Naive B cell (primary cell): ENCODE data around the gene TGM6. TPM values are rescaled to one million over a fixed set of nuclear protein-coding genes. Genes with fewer than 3 reads are reported as not detected.
A peak's percentile ranks its signal among the peaks of the same experiment; 100 is the strongest.
"Not testable (repeated sequence)": the region's sequence is repeated elsewhere in the genome, so short reads cannot be mapped to it uniquely, and the experiment has no call there.

Experiments used
- ATAC-seq, 2 donors: fragments of 150-1000 bp; cut with Tn5 transposase; 2 replicates each; pipeline ENCODE4 v1.10.0; 2021; ENCODE audit warnings: low read depth in 2 of 2, mild to moderate bottlenecking in 2 of 2, moderate library complexity in 2 of 2
- DNase-seq: peaks from one replicate; pipeline ENCODE4 v3.0.0; 2022
- H3K27ac Mint-ChIP-seq, 6 donors: one replicate each; pipeline ENCODE4 v1.8.0; 2020 to 2022; ENCODE audit warnings: mild to moderate bottlenecking in 6 of 6, mixed read lengths in 6 of 6, moderate library complexity in 5 of 6, inconsistent platforms in 2 of 6
- H3K27me3 Mint-ChIP-seq, 3 donors: one replicate each; pipeline ENCODE4 v1.8.0; 2021 to 2022; ENCODE audit warnings: mixed read lengths in 3 of 3, mild to moderate bottlenecking in 1 of 3
- H3K36me3 Mint-ChIP-seq, 2 donors: one replicate each; pipeline ENCODE4 v1.8.0; 2020 to 2022; ENCODE audit warnings: mixed read lengths in 2 of 2, inconsistent platforms in 1 of 2, mild to moderate bottlenecking in 1 of 2
- H3K4me1 Mint-ChIP-seq, 3 donors: one replicate each; pipeline ENCODE4 v1.8.0; 2020 to 2022; ENCODE audit warnings: mixed read lengths in 3 of 3, inconsistent platforms in 1 of 3, mild to moderate bottlenecking in 1 of 3, moderate library complexity in 1 of 3
- H3K4me3 Mint-ChIP-seq, 8 donors: one replicate each; pipeline ENCODE4 v1.8.0; 2020 to 2022; ENCODE audit warnings: mild to moderate bottlenecking in 8 of 8, mixed read lengths in 8 of 8, moderate library complexity in 8 of 8, inconsistent platforms in 2 of 8
- H3K9me3 Mint-ChIP-seq, 7 donors: one replicate each; pipeline ENCODE4 v1.8.0; 2020 to 2022; ENCODE audit warnings: mixed read lengths in 7 of 7, mild to moderate bottlenecking in 5 of 7, inconsistent platforms in 2 of 7, moderate library complexity in 1 of 7
- polyA plus RNA-seq, 6 donors: library from polyadenylated mRNA; unstranded; fragments of 300-500 nt; fragmentation: Illumina TruSeq; gene quantifications; one replicate each; pipeline ENCODE4 v1.2.3, GENCODE V29; 2021; ENCODE audit warnings: low read depth in 6 of 6

Gene TGM6
- polyA plus RNA-seq, 6 donors from 2014 or later: not detected

DNA sequence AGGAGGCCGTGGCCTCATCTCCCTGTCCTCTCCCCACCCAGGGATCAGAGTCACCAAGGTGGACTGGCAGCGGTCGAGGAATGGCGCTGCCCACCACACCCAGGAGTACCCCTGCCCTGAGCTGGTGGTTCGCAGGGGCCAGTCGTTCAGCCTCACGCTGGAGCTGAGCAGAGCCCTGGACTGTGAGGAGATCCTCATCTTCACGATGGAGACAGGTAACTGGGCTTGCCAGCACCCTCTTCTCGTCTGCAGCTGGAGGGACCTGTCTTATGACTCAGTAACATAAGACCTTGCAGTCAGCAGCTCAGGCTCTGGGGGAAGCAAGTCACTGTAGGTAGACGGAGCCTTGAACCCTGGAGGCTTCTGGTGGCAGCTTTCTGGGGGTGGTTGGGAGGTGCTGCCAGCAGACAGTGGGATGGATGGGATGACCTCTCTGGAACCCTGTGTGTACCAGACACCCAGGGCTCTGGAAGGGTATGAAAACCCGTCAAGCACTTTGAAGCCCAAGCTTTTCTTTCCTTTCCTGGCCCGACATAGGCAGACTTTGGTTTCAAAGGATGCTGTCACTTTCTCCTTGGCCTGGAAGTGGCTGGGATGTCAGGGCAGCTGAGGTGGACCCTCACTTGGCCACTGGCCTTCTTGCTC lies 13.8 kb downstream of the TGM6 start:
- Mint-ChIP-seq H3K4me1 (peaks cover 18 to 20% (median 19%) of the 10 kb centered on the region in 3 donors), H3K4me3 (no peak overlapping the region), H3K9me3 (peaks cover 0 to 6% (median 3%) of the 10 kb centered on the region in 7 donors), H3K27me3 (peaks cover 9 to 10% (median 9%) of the 10 kb centered on the region in 3 donors), H3K27ac (no peak overlapping the region), H3K36me3 (no peaks in the 10 kb centered on the region)
- no peak for DNase-seq
- no peak for ATAC-seq

DNA sequence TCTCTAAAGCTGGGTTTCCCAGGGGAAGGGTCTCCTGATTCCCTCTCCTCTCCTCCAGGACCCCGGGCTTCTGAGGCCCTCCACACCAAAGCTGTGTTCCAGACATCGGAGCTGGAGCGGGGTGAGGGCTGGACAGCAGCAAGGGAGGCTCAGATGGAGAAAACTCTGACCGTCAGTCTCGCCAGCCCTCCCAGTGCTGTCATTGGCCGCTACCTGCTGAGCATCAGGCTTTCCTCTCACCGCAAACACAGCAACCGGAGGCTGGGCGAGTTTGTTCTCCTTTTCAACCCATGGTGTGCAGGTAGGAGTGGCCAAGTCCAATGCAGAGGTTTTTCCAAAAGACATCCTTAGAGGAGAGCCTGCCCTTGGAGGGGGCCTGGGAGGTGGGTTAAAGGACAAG lies 14.4 kb downstream of the TGM6 start:
- no peak for DNase-seq
- H3K36me3 Mint-ChIP-seq: no peaks in the 10 kb centered on the region
- H3K27me3 Mint-ChIP-seq: peaks cover 9 to 10% (median 9%) of the 10 kb centered on the region in 3 donors
- H3K4me3 Mint-ChIP-seq: no peak overlapping the region
- peaks cover 0 to 5% (median 0%) of the 10 kb centered on the region in 7 donors for H3K9me3 Mint-ChIP-seq
- peaks cover 18 to 20% (median 19%) of the 10 kb centered on the region in 3 donors for H3K4me1 Mint-ChIP-seq
- no peak for ATAC-seq
- no peak overlapping the region for H3K27ac Mint-ChIP-seq

DNA sequence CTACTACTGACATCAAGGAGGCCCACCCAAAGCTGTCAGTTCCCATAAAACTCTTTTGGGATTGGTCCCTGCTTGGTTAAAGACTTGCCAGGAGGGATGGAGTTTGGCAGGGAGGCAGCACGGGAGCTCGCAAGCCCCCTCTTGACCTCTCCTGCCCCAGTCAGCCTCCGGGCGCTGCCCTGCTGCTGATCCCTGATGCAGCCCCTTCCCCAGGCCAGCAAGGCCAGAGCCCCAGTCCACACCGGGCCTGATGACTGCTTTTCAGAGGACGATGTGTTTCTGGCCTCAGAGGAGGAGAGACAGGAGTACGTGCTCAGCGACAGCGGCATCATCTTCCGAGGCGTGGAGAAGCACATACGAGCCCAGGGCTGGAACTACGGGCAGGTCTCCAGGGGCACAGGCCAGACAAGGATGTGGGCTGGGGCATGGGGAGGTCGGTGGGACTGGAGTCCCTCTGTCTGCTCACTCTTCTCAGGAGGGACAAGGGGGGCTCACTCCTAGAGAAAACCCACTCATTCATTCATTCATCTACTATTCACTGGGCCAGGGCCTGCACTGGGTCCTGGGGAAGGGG lies 15.6 kb downstream of the TGM6 start:
- ATAC-seq (no peak), DNase-seq (no peak)
- peaks cover 9 to 10% (median 9%) of the 10 kb centered on the region in 3 donors for H3K4me1 Mint-ChIP-seq
- peaks cover 0 to 5% (median 0%) of the 10 kb centered on the region in 7 donors for H3K9me3 Mint-ChIP-seq
- H3K27me3 Mint-ChIP-seq: peaks cover 9 to 12% (median 9%) of the 10 kb centered on the region in 3 donors
- no peak overlapping the region for H3K4me3 Mint-ChIP-seq
- no peak overlapping the region for H3K27ac Mint-ChIP-seq
- H3K36me3 Mint-ChIP-seq: no peaks in the 10 kb centered on the region

DNA sequence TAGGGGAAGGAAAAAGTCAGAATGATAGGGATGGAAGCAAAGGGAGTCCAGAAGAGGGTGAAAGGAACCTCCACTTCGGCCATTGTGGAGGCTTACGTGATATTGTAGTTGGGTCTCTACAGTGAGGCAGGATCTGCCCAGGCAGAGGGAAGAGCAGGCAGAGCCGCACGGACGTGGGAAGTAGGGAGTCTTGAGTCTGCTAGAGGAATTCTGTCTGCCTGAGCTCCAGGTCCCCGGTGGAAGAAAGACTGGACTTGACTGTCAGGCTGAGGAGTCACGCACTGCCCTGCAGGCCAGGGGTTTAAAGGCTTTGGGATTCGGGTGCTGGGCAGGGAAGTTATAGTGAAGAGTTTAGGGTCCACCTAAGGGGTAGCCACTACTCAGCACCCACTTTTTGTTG lies 16.4 kb downstream of the TGM6 start:
- H3K9me3 Mint-ChIP-seq: peaks cover 0 to 5% (median 0%) of the 10 kb centered on the region in 7 donors
- ATAC-seq: no peak
- H3K27ac Mint-ChIP-seq: peak overlapping the region in 1 of 6 donors; percentile 1
- peaks cover 2% of the 10 kb centered on the region in 3 donors for H3K4me1 Mint-ChIP-seq
- no peak overlapping the region for H3K4me3 Mint-ChIP-seq
- no peaks in the 10 kb centered on the region for H3K36me3 Mint-ChIP-seq
- DNase-seq: no peak
- peaks cover 9 to 13% (median 9%) of the 10 kb centered on the region in 3 donors for H3K27me3 Mint-ChIP-seq

DNA sequence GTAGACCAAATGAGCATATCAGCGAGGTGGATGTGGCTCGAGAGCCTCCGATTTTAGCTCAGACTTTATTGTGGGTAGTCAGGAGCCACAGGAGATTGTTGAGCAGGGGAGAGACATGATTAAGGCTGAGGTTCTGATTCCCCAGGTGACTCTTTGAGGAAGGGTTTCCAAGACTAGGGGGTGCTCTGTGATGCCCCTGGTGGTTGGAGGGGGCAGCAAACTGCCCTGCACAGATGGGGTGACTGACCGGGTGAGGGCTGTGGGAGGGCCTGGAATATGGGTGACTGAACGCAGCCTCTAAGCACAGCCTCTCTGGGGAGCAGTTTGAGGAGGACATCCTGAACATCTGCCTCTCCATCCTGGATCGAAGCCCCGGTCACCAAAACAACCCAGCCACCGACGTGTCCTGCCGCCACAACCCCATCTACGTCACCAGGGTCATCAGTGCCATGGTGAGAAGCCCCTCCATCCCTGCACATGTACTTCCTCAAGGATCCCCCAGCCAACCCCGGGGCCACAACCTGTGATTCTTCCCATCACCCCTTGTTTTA lies 17.0 kb downstream of the TGM6 start:
- no peak for DNase-seq
- Mint-ChIP-seq H3K4me1 (no peaks in the 10 kb centered on the region), H3K27me3 (peaks cover 9 to 13% (median 9%) of the 10 kb centered on the region in 3 donors), H3K9me3 (peaks cover 0 to 5% (median 0%) of the 10 kb centered on the region in 7 donors), H3K4me3 (no peak overlapping the region), H3K27ac (no peak overlapping the region), H3K36me3 (no peaks in the 10 kb centered on the region)
- no peak for ATAC-seq

DNA sequence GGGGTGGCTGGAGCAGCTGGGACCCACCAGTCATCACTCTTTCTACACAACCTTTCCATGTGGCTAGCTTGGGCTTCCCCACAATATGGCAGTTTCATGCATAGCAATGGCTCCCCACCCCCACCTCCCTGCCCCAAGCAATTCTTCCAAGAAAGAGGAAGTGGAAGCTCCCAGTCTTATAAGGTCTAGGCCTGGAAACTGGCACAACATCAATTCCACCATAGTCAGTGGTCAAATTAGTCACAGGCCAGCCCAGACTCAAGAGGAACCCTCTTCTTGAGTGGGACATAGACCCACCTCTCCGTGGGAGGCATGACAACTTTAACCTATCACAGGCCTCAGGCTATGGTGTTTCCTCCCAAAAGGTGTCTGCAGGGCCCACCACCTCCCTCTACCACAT lies 17.7 kb downstream of the TGM6 start:
- ATAC-seq: no peak

DNA sequence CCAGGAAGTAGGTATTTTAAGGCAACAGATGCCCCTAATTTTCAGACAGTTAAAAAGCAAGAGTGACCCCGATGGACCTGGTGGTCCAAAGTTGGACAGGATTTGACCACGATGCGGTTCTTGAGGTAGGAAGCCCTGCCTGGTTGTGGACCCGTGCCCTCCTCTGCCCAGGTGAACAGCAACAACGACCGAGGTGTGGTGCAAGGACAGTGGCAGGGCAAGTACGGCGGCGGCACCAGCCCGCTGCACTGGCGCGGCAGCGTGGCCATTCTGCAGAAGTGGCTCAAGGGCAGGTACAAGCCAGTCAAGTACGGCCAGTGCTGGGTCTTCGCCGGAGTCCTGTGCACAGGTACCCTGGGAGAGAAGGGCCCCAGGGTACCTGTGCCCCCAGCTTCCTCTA lies 18.7 kb downstream of the TGM6 start:
- Mint-ChIP-seq H3K36me3 (no peaks in the 10 kb centered on the region), H3K9me3 (peaks cover 0 to 5% (median 0%) of the 10 kb centered on the region in 7 donors), H3K4me3 (no peak overlapping the region), H3K27me3 (peaks cover 12 to 17% (median 16%) of the 10 kb centered on the region in 3 donors), H3K4me1 (no peaks in the 10 kb centered on the region), H3K27ac (no peak overlapping the region)
- ATAC-seq: no peak
- no peak for DNase-seq

More for the DNA sequence above, 17.7 kb downstream of the TGM6 start:
- Mint-ChIP-seq H3K4me1 (no peaks in the 10 kb centered on the region), H3K4me3 (no peak overlapping the region), H3K36me3 (no peaks in the 10 kb centered on the region), H3K27me3 (peaks cover 9 to 13% (median 9%) of the 10 kb centered on the region in 3 donors), H3K9me3 (peaks cover 0 to 5% (median 0%) of the 10 kb centered on the region in 7 donors), H3K27ac (no peak overlapping the region)
- no peak for DNase-seq

DNA sequence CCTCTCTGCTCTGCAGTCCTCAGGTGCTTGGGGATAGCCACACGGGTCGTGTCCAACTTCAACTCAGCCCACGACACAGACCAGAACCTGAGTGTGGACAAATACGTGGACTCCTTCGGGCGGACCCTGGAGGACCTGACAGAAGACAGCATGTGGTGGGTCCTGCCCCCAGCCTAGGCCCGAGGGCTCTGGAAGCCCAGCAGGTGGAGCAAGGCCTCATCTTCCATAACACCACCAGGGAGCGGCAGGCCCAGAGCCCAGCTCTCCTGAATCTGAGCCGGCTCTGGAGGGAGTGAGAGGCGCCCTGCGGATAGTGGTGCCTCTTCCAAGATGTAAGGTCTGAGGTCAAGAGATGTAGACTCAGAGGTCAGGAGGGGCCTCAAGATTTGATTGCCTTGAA lies 19.6 kb downstream of the TGM6 start:
- peaks cover 21 to 25% (median 21%) of the 10 kb centered on the region in 3 donors for H3K27me3 Mint-ChIP-seq
- H3K9me3 Mint-ChIP-seq: peaks cover 0 to 8% (median 5%) of the 10 kb centered on the region in 7 donors
- no peaks in the 10 kb centered on the region for H3K36me3 Mint-ChIP-seq
- ATAC-seq (no peak), DNase-seq (no peak)
- no peak overlapping the region for H3K4me3 Mint-ChIP-seq
- H3K4me1 Mint-ChIP-seq: no peaks in the 10 kb centered on the region
- no peak overlapping the region for H3K27ac Mint-ChIP-seq

DNA sequence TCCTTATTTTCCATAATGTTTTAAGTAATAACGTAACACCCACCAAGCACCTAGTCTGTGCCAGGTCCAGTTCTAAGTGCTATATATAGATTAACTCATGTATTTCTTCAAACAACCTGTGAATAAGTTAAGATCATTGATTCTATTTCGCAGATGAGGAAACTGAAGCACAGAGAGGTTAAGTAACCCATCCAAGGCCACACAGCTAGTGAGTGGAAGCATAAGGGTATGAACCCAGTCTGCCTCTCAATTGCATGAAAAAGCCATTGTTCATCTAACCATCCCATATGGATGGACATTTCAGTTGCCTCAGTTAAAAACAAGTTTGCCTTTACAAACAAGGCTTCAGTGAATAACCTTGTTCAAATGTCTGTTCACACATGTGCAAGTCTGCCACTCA lies 20.8 kb downstream of the TGM6 start:
- H3K27ac Mint-ChIP-seq: no peak overlapping the region
- no peaks in the 10 kb centered on the region for H3K4me1 Mint-ChIP-seq
- ATAC-seq (no peak), DNase-seq (no peak)
- no peak overlapping the region for H3K4me3 Mint-ChIP-seq
- H3K27me3 Mint-ChIP-seq: peaks cover 27 to 34% (median 29%) of the 10 kb centered on the region in 3 donors
- H3K9me3 Mint-ChIP-seq: peaks cover 0 to 11% (median 5%) of the 10 kb centered on the region in 7 donors
- no peaks in the 10 kb centered on the region for H3K36me3 Mint-ChIP-seq

DNA sequence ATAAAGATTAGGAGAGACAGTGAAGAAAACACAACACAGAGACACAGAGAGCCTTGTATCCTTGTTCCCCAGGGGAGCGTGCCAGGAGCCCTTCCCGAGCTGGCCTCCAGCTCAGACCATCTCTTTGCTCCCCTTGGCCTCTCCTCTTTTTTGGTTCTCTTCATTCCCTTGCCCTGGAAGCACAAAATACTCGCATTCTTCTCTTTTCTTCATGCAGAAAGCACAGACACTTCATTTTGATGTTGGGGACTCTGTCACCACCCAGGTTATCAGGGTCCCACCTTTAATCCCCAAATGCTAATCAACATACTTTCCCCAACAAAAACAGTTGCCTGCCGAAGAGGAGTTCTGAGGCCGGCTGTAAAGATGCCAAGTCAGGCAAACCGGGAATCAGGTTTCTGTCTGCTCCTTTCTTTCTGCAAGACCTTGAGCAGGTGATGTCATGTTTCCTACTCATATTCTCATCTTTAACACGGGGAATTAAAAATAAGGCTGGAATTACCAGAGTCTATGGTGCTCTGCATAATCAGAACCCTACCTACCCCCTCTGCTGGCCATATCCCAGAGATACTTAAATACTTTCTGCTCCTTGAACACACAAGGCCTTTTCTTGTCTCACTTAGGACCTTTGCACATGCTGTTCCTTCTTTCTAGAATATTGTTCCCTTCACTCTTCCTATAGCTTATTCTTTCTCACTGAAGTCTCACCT lies 21.7 kb downstream of the TGM6 start:
- DNase-seq (no peak), ATAC-seq (no peak)
- peaks cover 0 to 11% (median 3%) of the 10 kb centered on the region in 7 donors for H3K9me3 Mint-ChIP-seq
- no peak overlapping the region for H3K4me3 Mint-ChIP-seq
- no peaks in the 10 kb centered on the region for H3K4me1 Mint-ChIP-seq
- peaks cover 19 to 25% (median 24%) of the 10 kb centered on the region in 3 donors for H3K27me3 Mint-ChIP-seq
- H3K36me3 Mint-ChIP-seq: no peaks in the 10 kb centered on the region
- no peak overlapping the region for H3K27ac Mint-ChIP-seq

DNA sequence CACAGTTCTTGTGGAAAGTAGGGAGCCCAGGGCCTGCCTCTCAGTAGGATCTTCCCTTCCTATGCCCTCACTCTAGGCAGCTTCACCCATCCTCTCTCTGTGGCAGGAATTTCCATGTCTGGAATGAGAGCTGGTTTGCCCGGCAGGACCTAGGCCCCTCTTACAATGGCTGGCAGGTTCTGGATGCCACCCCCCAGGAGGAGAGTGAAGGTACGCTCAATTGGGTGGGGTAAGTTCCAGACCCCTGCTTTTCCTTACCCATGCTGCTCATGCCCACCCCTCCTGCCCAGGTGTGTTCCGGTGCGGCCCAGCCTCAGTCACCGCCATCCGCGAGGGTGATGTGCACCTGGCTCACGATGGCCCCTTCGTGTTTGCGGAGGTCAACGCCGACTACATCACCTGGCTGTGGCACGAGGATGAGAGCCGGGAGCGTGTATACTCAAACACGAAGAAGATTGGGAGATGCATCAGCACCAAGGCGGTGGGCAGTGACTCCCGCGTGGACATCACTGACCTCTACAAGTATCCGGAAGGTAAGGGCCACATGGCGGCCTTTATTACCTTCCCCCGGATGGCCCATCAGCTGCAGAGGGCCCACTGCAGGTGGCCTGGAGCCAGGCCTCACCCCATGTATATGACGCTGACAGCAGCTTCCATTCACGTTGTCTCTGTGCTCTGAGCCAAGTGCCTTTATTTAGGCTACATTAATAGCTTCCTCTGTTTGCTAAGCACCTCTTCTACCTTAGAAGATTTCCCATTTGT lies 22.8 kb downstream of the TGM6 start:
- no peaks in the 10 kb centered on the region for H3K36me3 Mint-ChIP-seq
- H3K4me1 Mint-ChIP-seq: no peaks in the 10 kb centered on the region
- DNase-seq (no peak), ATAC-seq (no peak)
- no peak overlapping the region for H3K4me3 Mint-ChIP-seq
- H3K27ac Mint-ChIP-seq: no peak overlapping the region
- H3K27me3 Mint-ChIP-seq: peaks cover 29 to 35% (median 32%) of the 10 kb centered on the region in 3 donors
- peaks cover 0 to 11% (median 3%) of the 10 kb centered on the region in 7 donors for H3K9me3 Mint-ChIP-seq

DNA sequence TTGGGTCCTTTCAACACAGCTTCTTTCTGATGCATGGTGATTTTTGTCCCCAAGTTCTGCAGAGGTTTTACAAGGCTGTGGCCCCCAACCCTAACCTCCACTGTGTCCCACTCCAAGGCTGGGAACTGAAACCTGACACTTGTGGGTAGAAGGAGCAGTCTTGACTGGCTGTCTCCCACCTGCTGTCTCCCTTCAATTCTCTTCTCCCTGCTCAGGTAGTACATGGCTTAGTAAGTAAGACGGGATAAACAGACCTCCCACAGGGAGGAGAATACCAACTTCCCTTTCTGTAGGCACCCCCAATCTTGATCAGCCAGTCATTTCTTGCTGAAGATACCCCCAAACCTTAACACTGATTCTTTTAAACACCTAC lies 25.0 kb downstream of the TGM6 start:
- Mint-ChIP-seq H3K9me3 (peaks cover 0 to 14% (median 3%) of the 10 kb centered on the region in 7 donors), H3K27ac (no peak overlapping the region), H3K36me3 (no peaks in the 10 kb centered on the region), H3K27me3 (peaks cover 35 to 53% (median 51%) of the 10 kb centered on the region in 3 donors), H3K4me1 (no peaks in the 10 kb centered on the region), H3K4me3 (no peak overlapping the region)
- DNase-seq: no peak
- ATAC-seq: no peak

DNA sequence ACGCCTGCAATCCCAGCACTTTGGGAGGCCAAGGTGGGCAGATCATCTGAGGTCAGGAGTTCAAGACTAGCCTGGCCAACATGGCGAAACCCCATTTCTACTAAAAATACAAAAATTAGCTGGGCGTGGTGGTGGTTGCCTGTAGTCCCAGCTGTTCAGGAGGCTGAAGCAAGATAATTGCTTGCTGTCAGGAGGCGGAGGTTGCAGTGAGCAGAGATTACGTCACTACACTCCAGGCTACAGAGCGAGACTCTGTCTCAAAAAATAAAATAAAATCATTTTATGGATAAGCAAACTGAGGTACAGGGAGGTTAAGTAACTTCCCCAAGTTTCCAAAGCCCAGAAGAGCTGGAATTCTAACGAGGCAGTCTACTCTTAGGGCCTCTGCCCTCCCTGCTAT lies 26.7 kb downstream of the TGM6 start:
- H3K4me3 Mint-ChIP-seq, DNase-seq, ATAC-seq, H3K36me3 Mint-ChIP-seq, H3K4me1 Mint-ChIP-seq, H3K27ac Mint-ChIP-seq: not testable (repeated sequence)
- Mint-ChIP-seq H3K9me3 (peaks cover 0 to 14% (median 3%) of the 10 kb centered on the region in 7 donors), H3K27me3 (peaks cover 32 to 64% (median 51%) of the 10 kb centered on the region in 3 donors)
